K562 (cell line): ENCODE measurements around the gene NR1H3. TPM values are rescaled to one million over a fixed set of nuclear protein-coding genes. Genes with fewer than 3 reads are reported as not detected.
A peak's percentile ranks its signal among the peaks of the same experiment; 100 is the strongest.

Experiments used
- CBX3 ChIP-seq, 2 experiments: IDR thresholded peaks; 1 replicate in 1 of 2; 2 replicates in 1 of 2; pipeline ENCODE4 v1.6.1; 2012; ENCODE audit warnings: inconsistent platforms in 2 of 2, low read length in 2 of 2, borderline replicate concordance in 1 of 2, control low read depth in 1 of 2
- GATA2 ChIP-seq: sonication (generic); formaldehyde crosslinking; IDR thresholded peaks from 2 replicates; pipeline ENCODE4 v1.4.0; 2020; ENCODE audit warnings: mild to moderate bottlenecking, missing genetic modification reagents
- HCFC1 ChIP-seq: IDR thresholded peaks from 2 replicates; pipeline ENCODE4 v1.6.1; 2012; ENCODE audit warnings: low read depth, low read length, improper control_type of control experiment
- NFATC3 ChIP-seq: fragments of 450-650 bp; IDR thresholded peaks from 2 replicates; pipeline ENCODE4 v1.6.1; 2017; ENCODE audit warnings: mild to moderate bottlenecking
- PATZ1 ChIP-seq: fragments of 250-450 bp; sonication (Bioruptor Pico); IDR thresholded peaks from 2 replicates; pipeline ENCODE4 v1.5.0; 2020; ENCODE audit warnings: mild to moderate bottlenecking, borderline replicate concordance
- POLR2G ChIP-seq: fragments of 200-400 bp; formaldehyde crosslinking; IDR thresholded peaks from 2 replicates; pipeline ENCODE4 v1.6.1; 2017; ENCODE audit warnings: low read depth, mild to moderate bottlenecking, antibody characterized with exemption, low read length, moderate library complexity
- RB1 ChIP-seq: fragments of 450-650 bp; IDR thresholded peaks from 2 replicates; pipeline ENCODE4 v1.6.1; 2017; ENCODE audit warnings: low read depth, mild to moderate bottlenecking
- RBM34 ChIP-seq: fragments of 200-400 bp; formaldehyde crosslinking; IDR thresholded peaks from 2 replicates; pipeline ENCODE4 v1.6.1; 2018; ENCODE audit warnings: low read length, borderline replicate concordance; ENCODE audit not compliant: insufficient read depth
- ZBTB43 ChIP-seq: sonication (generic); formaldehyde crosslinking; IDR thresholded peaks from 2 replicates; pipeline ENCODE4 v1.8.0; 2023; ENCODE audit warnings: mild to moderate bottlenecking, missing genetic modification reagents
- ZNF407 ChIP-seq: fragments of 450-650 bp; IDR thresholded peaks from 2 replicates; pipeline ENCODE4 v1.6.1; 2016; ENCODE audit warnings: low read depth
- ZNF512 ChIP-seq: IDR thresholded peaks from 2 replicates; pipeline ENCODE4 v1.6.1; 2016; ENCODE audit warnings: missing genetic modification characterization, missing compliant biosample characterization
- ZNF57 ChIP-seq: fragments of 450-650 bp; formaldehyde crosslinking; IDR thresholded peaks from 2 replicates; pipeline ENCODE4 v1.4.0; 2020; ENCODE audit warnings: mild to moderate bottlenecking, moderate library complexity
- ZNF740 ChIP-seq, 3 experiments: fragments of 200-800 bp in 1 of 3; sonication (Bioruptor generic) in 1 of 3; sonication (generic) in 1 of 3; formaldehyde crosslinking in 1 of 3; IDR thresholded peaks; 2 replicates each; pipeline versions ENCODE4 v1.6.1 to v1.8.0; 2016 to 2022; ENCODE audit warnings: mild to moderate bottlenecking in 2 of 3, missing compliant biosample characterization in 2 of 3, missing genetic modification characterization in 2 of 3, missing genetic modification reagents in 1 of 3
- polyA plus RNA-seq, 8 experiments: library from polyadenylated mRNA; depleted of rRNA in 4 of 8; stranded (reverse) in 5 of 8; unstranded in 3 of 8; fragments of >200 nt; fragmentation: Nextera tagmentation in 2 of 8; fragmentation: Illumina TruSeq in 1 of 8; extraction: Ambion mirVana in 2 of 8; extraction: Trizol in 1 of 8; gene quantifications; 2 replicates each; pipeline versions ENCODE4 v1.2.1 to v1.2.3, GENCODE V29; 2011 to 2014; ENCODE audit warnings: inconsistent platforms in 1 of 8, missing spikeins in 1 of 8
- total RNA-seq, 7 experiments: library from RNA; depleted of rRNA in 6 of 7; stranded (reverse); fragments of >200 nt in 6 of 7; fragmentation: Illumina TruSeq in 2 of 7; extraction: Trizol in 2 of 7; gene quantifications; 2 replicates each; pipeline versions ENCODE4 v1.2.1 to v1.2.3, GENCODE V29; 2011 to 2021; ENCODE audit warnings: low replicate concordance in 1 of 7

The NR1H3 gene
- total and polyA plus RNA-seq, 9 of the 15 experiments (the other 6 are each of a cell fraction or from before 2014, with no cell fraction given), result 8.2 to 26.0 (median 11.9) TPM

GRCh38 chr11:47269829-47270305 lies 12.1 kb downstream of the NR1H3 start, which contains the start of gene MADD (continued):
- TF ChIP-seq ZNF407 (no peak), GATA2 (CRISPR knock-in tag) (no peak), POLR2G (peak; percentile 89), NFATC3 (no peak), RBM34 (no peak), CBX3 (IDR thresholded peaks at IDR 0.05; ENCODE audit: borderline replicate concordance in 1 of 2, low read length in 2 of 2) (0 out of 3 replicates have a peak, but pooled peaks of 1 of the 2 experiments have one; percentile 6), RB1 (peak; percentile 49; the same call in 1 of the 2 replicates), ZBTB43 (CRISPR knock-in tag) (no peak), ZNF740 (CRISPR knock-in tag; IDR thresholded peaks at IDR 0.05) (no peak), ZNF740 (tag; IDR thresholded peaks at IDR 0.05) (peak in 1 of 2 experiments; percentile 2; a peak in 1 of 4 replicates), PATZ1 (CRISPR knock-in tag) (no peak), ZNF512 (tag) (no peak), ZNF57 (CRISPR knock-in tag) (no peak), HCFC1 (peak; percentile 61)
